ENCODE results near the gene CCNJ. TPM values are rescaled to one million over a fixed set of nuclear protein-coding genes. Genes with fewer than 3 reads are reported as not detected.
A peak's percentile ranks its signal among the peaks of the same experiment; 100 is the strongest.

The CCNJ gene
- total RNA-seq, 1 donor from 2014 or later: 2.4 TPM

- no peak overlapping the region for H3K4me3 ChIP-seq
- no peaks in the 10 kb centered on the region for H3K27me3 ChIP-seq (ENCODE audit: low read depth)
- DNase-seq: no peak
- no peaks in the 10 kb centered on the region for H3K9me3 ChIP-seq (replicated peaks)
- TF ChIP-seq, protein P1, sequence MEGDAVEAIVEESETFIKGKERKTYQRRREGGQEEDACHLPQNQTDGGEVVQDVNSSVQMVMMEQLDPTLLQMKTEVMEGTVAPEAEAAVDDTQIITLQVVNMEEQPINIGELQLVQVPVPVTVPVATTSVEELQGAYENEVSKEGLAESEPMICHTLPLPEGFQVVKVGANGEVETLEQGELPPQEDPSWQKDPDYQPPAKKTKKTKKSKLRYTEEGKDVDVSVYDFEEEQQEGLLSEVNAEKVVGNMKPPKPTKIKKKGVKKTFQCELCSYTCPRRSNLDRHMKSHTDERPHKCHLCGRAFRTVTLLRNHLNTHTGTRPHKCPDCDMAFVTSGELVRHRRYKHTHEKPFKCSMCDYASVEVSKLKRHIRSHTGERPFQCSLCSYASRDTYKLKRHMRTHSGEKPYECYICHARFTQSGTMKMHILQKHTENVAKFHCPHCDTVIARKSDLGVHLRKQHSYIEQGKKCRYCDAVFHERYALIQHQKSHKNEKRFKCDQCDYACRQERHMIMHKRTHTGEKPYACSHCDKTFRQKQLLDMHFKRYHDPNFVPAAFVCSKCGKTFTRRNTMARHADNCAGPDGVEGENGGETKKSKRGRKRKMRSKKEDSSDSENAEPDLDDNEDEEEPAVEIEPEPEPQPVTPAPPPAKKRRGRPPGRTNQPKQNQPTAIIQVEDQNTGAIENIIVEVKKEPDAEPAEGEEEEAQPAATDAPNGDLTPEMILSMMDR (IDR thresholded peaks at IDR 0.05; ENCODE audit: borderline replicate concordance): peak; percentile 85
- H3K27ac ChIP-seq (replicated peaks): no peak overlapping the region
- intact Hi-C loops (cut with micrococcal nuclease): no loop called here
- peaks cover 6% of the 10 kb centered on the region for H3K4me1 ChIP-seq
- no peaks in the 10 kb centered on the region for H3K36me3 ChIP-seq
Measured at GRCh38 chr10:96017191-96017687, 26.1 kb upstream of the CCNJ start.

- TF ChIP-seq, protein P1 (IDR thresholded peaks at IDR 0.05; ENCODE audit: borderline replicate concordance): no peak
- intact Hi-C loops (cut with micrococcal nuclease): loop anchor here (10.0 kb wide), 1 partner anchor 273 kb away; no protein-coding TSS in a partner anchor
Measured at GRCh38 chr10:96021332-96021731, 22.1 kb upstream of the CCNJ start.

DNA sequence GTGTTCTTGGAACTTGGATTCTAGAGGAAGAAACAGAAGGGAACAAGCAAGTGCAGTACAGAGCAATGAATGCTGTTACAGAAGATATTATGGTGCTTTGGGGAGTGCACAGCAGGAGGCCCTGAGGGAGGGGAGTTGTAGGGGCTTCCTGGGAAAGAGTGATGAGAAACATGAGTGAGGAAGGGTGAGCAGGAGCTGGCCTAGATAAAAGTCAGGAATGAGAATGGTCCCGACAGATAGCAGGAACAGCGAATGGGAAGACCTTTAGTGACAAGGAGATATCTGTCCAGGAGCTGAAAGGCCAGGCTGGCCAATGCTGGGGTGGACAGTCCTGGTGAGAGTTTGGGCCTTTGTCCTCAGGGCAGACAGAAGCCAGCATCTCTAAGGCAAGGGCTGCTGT, 20.6 kb upstream of the CCNJ start:
- Histone ChIP-seq H3K36me3 (no peaks in the 10 kb centered on the region), H3K9me3 (replicated peaks) (no peaks in the 10 kb centered on the region), H3K27ac (replicated peaks) (no peak overlapping the region), H3K4me3 (no peak overlapping the region), H3K27me3 (ENCODE audit: low read depth) (no peaks in the 10 kb centered on the region), H3K4me1 (no peaks in the 10 kb centered on the region)
- intact Hi-C loops (cut with micrococcal nuclease): loop anchor here (10.0 kb wide), 1 partner anchor 272 kb away; no protein-coding TSS in a partner anchor
- TF ChIP-seq, protein P1 (IDR thresholded peaks at IDR 0.05; ENCODE audit: borderline replicate concordance): no peak
- no peak for DNase-seq

More at GRCh38 chr10:96021332-96021731, 22.1 kb upstream of the CCNJ start:
- no peak overlapping the region for H3K4me3 ChIP-seq
- no peaks in the 10 kb centered on the region for H3K36me3 ChIP-seq
- no peaks in the 10 kb centered on the region for H3K27me3 ChIP-seq (ENCODE audit: low read depth)
- H3K4me1 ChIP-seq: peaks cover 6% of the 10 kb centered on the region
- no peak overlapping the region for H3K27ac ChIP-seq (replicated peaks)
- no peaks in the 10 kb centered on the region for H3K9me3 ChIP-seq (replicated peaks)
- DNase-seq: no peak

GRCh38 chr10:96023168-96023567, 20.2 kb upstream of the CCNJ start:
- TF ChIP-seq, protein P1 (IDR thresholded peaks at IDR 0.05; ENCODE audit: borderline replicate concordance): no peak
- intact Hi-C loops (cut with micrococcal nuclease): loop anchor here (10.0 kb wide), 1 partner anchor 272 kb away; no protein-coding TSS in a partner anchor
- no peaks in the 10 kb centered on the region for H3K27me3 ChIP-seq (ENCODE audit: low read depth)
- no peaks in the 10 kb centered on the region for H3K36me3 ChIP-seq
- no peaks in the 10 kb centered on the region for H3K4me1 ChIP-seq
- no peak overlapping the region for H3K4me3 ChIP-seq
- no peak for DNase-seq
- H3K27ac ChIP-seq (replicated peaks): no peak overlapping the region
- H3K9me3 ChIP-seq (replicated peaks): no peaks in the 10 kb centered on the region

GRCh38 chr10:96025566-96025965, 17.8 kb upstream of the CCNJ start:
- no peak overlapping the region for H3K4me3 ChIP-seq
- no peaks in the 10 kb centered on the region for H3K4me1 ChIP-seq
- intact Hi-C loops (cut with micrococcal nuclease): loop anchor here (10.0 kb wide), 1 partner anchor 269 kb away; no protein-coding TSS in a partner anchor
- no peaks in the 10 kb centered on the region for H3K9me3 ChIP-seq (replicated peaks)
- TF ChIP-seq, protein P1 (IDR thresholded peaks at IDR 0.05; ENCODE audit: borderline replicate concordance): no peak
- no peaks in the 10 kb centered on the region for H3K27me3 ChIP-seq (ENCODE audit: low read depth)
- no peak for DNase-seq
- no peaks in the 10 kb centered on the region for H3K36me3 ChIP-seq
- H3K27ac ChIP-seq (replicated peaks): no peak overlapping the region
